GM12801 (cell line): ENCODE data around the gene FRMD4A.

Experiments used
- TF ChIP-seq, protein P1 (sequence below): IDR thresholded peaks from one replicate; pipeline ENCODE4 v1.5.1; 2011; ENCODE audit warnings: control low read depth; ENCODE audit not compliant: insufficient read length; ENCODE audit errors: extremely low read depth

The FRMD4A gene

GRCh38 chr10:14072541-14072940 is 258.2 kb downstream of the FRMD4A start:
- TF ChIP-seq, protein P1, sequence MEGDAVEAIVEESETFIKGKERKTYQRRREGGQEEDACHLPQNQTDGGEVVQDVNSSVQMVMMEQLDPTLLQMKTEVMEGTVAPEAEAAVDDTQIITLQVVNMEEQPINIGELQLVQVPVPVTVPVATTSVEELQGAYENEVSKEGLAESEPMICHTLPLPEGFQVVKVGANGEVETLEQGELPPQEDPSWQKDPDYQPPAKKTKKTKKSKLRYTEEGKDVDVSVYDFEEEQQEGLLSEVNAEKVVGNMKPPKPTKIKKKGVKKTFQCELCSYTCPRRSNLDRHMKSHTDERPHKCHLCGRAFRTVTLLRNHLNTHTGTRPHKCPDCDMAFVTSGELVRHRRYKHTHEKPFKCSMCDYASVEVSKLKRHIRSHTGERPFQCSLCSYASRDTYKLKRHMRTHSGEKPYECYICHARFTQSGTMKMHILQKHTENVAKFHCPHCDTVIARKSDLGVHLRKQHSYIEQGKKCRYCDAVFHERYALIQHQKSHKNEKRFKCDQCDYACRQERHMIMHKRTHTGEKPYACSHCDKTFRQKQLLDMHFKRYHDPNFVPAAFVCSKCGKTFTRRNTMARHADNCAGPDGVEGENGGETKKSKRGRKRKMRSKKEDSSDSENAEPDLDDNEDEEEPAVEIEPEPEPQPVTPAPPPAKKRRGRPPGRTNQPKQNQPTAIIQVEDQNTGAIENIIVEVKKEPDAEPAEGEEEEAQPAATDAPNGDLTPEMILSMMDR: no peak

DNA sequence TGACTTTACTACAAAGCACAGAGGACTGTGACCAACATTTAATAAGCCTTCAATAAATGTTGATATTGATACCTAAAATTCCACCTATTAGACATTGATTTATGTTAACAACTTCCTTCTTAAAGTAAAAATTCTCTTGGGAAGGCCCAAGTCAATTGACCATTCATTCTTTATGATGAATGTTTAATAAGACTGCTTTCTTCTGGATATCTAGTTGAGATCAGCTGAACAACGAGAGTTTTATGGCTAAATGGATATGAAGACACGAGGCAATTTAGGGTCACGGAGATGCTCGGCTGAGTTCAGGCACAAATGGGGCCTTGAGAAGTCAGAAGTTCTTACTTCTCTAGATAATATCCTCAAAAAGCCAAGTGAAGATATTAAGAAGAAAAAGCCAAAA is 258.8 kb downstream of the FRMD4A start:
- TF ChIP-seq, protein P1: no peak

- TF ChIP-seq, protein P1: no peak
These were observed 262.0 kb downstream of the FRMD4A start for GRCh38 chr10:14068601-14069250.

DNA sequence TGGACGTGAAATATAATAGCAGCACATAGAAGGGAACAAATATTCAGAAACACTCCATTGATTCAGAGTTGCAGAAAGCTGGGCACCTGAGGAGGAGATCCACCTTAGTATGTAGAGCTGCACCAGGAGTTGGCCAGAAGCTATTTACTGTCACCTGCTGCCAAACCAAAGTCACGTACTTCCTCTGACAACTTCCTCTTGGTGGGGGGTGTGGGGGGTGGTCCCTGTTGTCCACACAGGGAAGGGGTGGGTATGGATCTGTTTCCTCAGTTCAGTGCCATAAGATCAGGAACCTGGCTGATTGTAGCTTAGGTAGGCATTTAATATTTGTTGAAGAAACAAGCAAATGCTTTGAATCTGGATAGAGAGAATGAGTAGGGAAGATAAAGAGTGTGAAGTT is 264.6 kb downstream of the FRMD4A start:
- TF ChIP-seq, protein P1: no peak

DNA sequence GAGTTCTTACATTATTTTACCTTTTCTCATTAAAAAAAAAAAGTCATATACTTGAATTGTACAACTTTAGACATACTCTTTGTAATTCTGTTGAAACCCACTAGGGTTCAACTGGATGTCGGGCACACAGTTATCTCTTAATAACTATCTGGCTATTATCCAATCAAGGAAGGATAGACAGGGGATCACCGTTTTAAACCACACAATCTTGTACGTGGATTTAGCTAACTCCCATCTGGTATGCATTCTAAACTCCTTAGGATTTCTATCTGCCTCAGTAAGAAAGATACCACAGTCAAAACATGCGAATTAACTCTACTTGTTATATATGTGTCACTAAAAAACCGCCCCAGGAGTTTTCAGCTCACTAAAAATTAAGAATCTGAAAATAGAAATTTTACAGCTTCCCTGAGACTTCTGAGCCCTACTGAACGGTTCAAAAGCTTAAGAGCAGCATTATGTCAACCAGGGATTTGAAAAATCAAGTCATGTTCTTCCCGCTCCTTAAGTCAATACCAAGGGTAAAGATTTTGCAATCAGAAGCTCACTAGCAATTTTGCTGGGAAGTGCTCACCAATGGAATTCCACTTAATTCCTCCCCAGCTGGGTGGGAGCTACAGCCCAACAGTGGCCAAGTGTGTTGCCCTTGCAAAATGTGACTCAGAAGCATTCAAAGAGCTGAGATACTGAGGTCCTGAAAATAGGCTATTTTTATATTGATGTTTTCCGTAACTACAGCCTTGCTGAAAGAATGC is 267.0 kb downstream of the FRMD4A start:
- TF ChIP-seq, protein P1: no peak

DNA sequence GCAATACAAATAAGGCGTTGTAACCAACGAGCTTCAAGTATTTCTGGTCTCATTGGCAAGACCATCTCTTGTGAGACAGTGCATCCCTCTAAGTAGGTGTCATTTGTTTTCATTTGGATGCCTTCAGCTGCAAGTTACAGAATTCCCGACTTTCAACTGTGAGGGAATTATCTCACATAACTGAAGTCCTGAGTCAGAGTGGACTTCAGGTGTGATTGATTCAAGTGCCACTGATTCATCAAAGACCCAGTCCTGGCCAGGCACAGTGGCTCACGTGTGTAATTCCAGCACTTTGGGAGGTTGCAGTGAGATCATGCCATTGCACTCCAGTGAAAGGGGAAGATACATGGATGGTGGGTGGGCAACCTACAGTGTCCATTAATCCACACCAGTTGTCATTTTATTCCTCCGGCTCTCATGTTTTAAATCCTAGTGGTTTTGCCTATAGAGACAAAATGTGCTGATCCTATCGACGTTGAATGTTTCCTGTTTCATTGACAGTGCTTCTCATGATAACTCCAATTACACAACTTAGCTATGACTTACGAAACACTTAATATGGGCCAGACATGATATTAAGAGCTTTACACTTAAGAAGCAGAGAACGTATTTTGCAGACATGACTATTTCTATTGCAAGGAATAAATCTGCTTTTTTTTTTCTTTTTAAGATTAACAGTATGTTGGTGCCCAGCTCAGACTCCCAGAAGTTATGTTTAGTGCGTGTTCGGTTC is 268.0 kb downstream of the FRMD4A start:
- TF ChIP-seq, protein P1: no peak

DNA sequence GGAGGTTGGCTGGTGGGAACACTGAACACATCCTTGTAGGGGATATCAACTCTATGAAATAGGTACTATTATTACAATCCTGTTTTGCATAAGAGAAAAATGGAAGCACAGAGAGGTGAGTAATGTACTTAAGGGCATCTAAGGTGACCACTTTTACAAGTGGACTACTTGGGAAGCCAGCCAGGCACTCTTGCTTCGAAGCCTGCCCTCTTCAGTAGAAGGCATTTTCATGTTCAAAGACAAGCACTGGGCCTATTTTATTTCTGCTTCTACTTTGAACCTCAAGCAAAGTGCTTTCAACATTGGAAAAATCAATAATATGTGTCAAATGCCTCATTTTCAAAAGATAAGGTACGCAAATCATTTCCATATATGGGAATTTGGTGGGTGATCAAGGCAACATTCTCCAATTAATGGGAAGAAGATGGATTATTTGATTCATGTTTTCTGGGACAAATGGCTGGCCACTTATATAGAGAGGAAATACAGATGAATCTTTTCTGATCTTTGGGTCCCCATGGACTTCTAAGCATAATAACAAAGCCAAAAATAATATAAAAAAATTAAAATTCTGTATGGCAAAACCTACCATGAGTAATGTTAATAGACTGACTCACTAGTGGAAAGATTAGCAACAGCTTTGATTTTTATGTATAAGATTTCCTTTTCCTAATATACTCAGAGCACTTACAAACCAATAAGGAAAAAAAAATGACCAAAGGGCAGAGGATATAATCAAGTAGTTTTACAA is 270.2 kb downstream of the FRMD4A start:
- TF ChIP-seq, protein P1: no peak
